Stomach (tissue), 4 donors: ENCODE results near the gene GHRHR.

ENCODE experiments used
- EP300 ChIP-seq: sonication (generic); formaldehyde crosslinking; IDR thresholded peaks from one replicate; pipeline ENCODE4 v1.6.1; 2017; ENCODE audit warnings: antibody characterized with exemption
- POLR2A ChIP-seq, 4 donors: fragments of 450-650 bp; IDR thresholded peaks; one replicate each; pipeline ENCODE4 v1.6.1; 2016; ENCODE audit warnings: antibody characterized with exemption in 4 of 4, control low read depth in 2 of 4, mild to moderate bottlenecking in 1 of 4, moderate library complexity in 1 of 4
- POLR2AphosphoS5 ChIP-seq, 3 donors: sonication (generic); formaldehyde crosslinking; IDR thresholded peaks; one replicate each; pipeline ENCODE4 v1.6.1; 2016; ENCODE audit warnings: antibody characterized with exemption in 3 of 3
- TF ChIP-seq, protein P1 (sequence below), 7 experiments: fragments of 450-650 bp in 4 of 7; fragments of 200-600 bp in 3 of 7; sonication (generic) in 3 of 7; IDR thresholded peaks; one replicate each; pipeline ENCODE4 v1.5.1; 2016 to 2019; ENCODE audit warnings: antibody characterized with exemption in 7 of 7, control low read depth in 2 of 7, mild to moderate bottlenecking in 1 of 7

- TF ChIP-seq, protein P1, sequence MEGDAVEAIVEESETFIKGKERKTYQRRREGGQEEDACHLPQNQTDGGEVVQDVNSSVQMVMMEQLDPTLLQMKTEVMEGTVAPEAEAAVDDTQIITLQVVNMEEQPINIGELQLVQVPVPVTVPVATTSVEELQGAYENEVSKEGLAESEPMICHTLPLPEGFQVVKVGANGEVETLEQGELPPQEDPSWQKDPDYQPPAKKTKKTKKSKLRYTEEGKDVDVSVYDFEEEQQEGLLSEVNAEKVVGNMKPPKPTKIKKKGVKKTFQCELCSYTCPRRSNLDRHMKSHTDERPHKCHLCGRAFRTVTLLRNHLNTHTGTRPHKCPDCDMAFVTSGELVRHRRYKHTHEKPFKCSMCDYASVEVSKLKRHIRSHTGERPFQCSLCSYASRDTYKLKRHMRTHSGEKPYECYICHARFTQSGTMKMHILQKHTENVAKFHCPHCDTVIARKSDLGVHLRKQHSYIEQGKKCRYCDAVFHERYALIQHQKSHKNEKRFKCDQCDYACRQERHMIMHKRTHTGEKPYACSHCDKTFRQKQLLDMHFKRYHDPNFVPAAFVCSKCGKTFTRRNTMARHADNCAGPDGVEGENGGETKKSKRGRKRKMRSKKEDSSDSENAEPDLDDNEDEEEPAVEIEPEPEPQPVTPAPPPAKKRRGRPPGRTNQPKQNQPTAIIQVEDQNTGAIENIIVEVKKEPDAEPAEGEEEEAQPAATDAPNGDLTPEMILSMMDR (IDR thresholded peaks at IDR 0.05) = no peak
- TF ChIP-seq POLR2AphosphoS5 (IDR thresholded peaks at IDR 0.05) (no peak), POLR2A (IDR thresholded peaks at IDR 0.05) (no peak), EP300 (no peak)
These were observed 31.7 kb upstream of the GHRHR start for GRCh38 chr7:30931929-30932540.
